ENCODE data around the gene SRCAP.

The SRCAP gene

GRCh38 chr16:30737794-30738648 lies 39.0 kb downstream of the SRCAP start:
- no peak for DNase-seq

GRCh38 chr16:30738984-30739951 lies 40.3 kb downstream of the SRCAP start:
- DNase-seq, result no peak

GRCh38 chr16:30740364-30741251 lies 41.6 kb downstream of the SRCAP start:
- peak; percentile 87 for DNase-seq

- no peak for DNase-seq
Observed at GRCh38 chr16:30741461-30741914, 42.5 kb downstream of the SRCAP start.

- no peak for DNase-seq
Observed at GRCh38 chr16:30743716-30744115, 44.7 kb downstream of the SRCAP start.

GRCh38 chr16:30744183-30744582 lies 45.2 kb downstream of the SRCAP start:
- no peak for DNase-seq

GRCh38 chr16:30745082-30745481 lies 46.1 kb downstream of the SRCAP start:
- no peak for DNase-seq

- no peak for DNase-seq
Observed at GRCh38 chr16:30746638-30747175, 47.7 kb downstream of the SRCAP start.

GRCh38 chr16:30747331-30747730 lies 48.4 kb downstream of the SRCAP start:
- DNase-seq, result no peak

GRCh38 chr16:30747799-30748633 lies 49.0 kb downstream of the SRCAP start, which contains the start of gene PHKG2:
Gene PHKG2, plus strand, starts transcription at chr16:30748425. Its CDS starts 396 bp downstream, at chr16:30748821.
- DNase-seq, result peak; percentile 98

GRCh38 chr16:30748634-30749445 lies 49.9 kb downstream of the SRCAP start:
- DNase-seq, result no peak

- DNase-seq, result no peak
Observed at GRCh38 chr16:30750201-30750600, 51.2 kb downstream of the SRCAP start.

- DNase-seq, result no peak
Observed at GRCh38 chr16:30750876-30751465, 52.0 kb downstream of the SRCAP start.

GRCh38 chr16:30753596-30753995 lies 54.6 kb downstream of the SRCAP start:
- no peak for DNase-seq

- DNase-seq, result no peak
Observed at GRCh38 chr16:30755955-30756780, 57.2 kb downstream of the SRCAP start.

GRCh38 chr16:30756781-30757100 lies 57.8 kb downstream of the SRCAP start:
- no peak for DNase-seq

- DNase-seq, result no peak
Observed at GRCh38 chr16:30757316-30757715, 58.3 kb downstream of the SRCAP start.

- no peak for DNase-seq
Observed at GRCh38 chr16:30758988-30759491, 60.1 kb downstream of the SRCAP start.

All from DMS79 treated with DMSO at 0.1 percent for 48 hours (cell line).